GM19023 (cell line): ENCODE data around the gene NELL1.
"Not testable (repeated sequence)": the region's sequence is repeated elsewhere in the genome, so short reads cannot be mapped to it uniquely, and the experiment has no call there.

Experiments
- ATAC-seq: cut with Tn5 transposase; IDR thresholded peaks from one replicate; pipeline ENCODE4 v1.9.1; 2021; ENCODE audit warnings: mild to moderate bottlenecking, moderate library complexity; ENCODE audit not compliant: unreplicated experiment

NELL1 gene

DNA sequence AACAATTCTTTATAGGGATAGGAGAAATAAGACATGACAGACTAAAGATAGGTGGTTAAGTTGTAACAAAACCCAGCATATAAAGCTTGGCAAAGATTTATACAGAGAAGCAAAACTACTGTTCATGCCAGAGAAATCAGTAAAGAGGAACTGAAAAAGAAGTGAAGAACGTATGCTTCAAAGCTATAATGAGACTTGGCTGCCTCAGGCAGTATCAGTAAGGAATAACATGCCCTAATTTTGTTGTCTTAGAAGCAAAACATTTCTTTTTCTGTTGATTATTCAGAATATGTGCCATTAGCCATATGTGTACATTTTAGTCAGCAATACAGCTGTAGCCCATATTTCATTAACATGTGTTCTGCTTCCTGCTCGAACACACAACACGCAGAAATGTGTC lies 403.2 kb downstream of the NELL1 start:
- no peak for ATAC-seq

- ATAC-seq: no peak
Observed at GRCh38 chr11:21082853-21083252, 413.5 kb downstream of the NELL1 start.

- ATAC-seq: no peak
Observed at GRCh38 chr11:21088930-21089329, 419.5 kb downstream of the NELL1 start.

DNA sequence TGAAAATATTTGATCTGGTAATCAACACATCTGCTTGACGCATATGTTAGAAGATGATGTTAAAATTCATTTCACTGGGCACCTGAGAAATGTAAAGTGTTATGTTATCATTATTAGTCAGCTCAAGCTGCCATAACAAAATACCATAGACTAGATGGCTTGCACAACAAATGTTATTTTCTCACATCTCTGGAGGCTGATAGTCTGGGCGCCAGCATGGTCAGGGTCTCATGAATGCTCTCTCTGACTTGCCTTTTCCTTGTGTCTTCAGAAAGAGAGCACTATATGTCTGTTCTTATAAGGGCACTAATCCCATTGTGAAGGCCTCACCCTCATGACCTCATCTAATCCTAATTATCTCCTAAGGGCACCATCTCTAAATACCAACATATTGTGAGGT lies 435.3 kb downstream of the NELL1 start:
- ATAC-seq: no peak

GRCh38 chr11:21105196-21105917 lies 436.0 kb downstream of the NELL1 start:
- no peak for ATAC-seq

GRCh38 chr11:21109341-21109740 lies 440.0 kb downstream of the NELL1 start:
- no peak for ATAC-seq

GRCh38 chr11:21110415-21110814 lies 441.0 kb downstream of the NELL1 start:
- no peak for ATAC-seq

GRCh38 chr11:21113876-21114275 lies 444.5 kb downstream of the NELL1 start:
- no peak for ATAC-seq

DNA sequence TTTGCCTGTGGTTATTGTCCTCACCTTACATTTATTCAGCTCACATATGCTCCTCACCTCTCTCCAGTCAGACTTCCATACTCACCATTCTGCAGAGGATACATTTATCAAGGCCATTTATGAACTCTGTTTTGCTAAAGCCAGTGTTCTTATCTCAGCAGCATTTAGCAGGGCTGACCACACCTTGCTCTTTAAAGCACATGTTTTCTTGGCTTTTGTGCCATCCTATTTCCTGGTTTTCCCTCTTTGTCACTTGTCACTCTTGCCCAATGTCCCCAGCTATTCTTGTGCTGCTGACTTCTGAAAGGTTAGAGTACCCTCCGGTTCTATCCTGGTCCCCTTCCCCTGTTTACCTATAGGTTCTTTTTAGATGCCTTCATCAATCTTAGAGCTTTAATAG lies 446.6 kb downstream of the NELL1 start:
- ATAC-seq: no peak

GRCh38 chr11:21119411-21119810 lies 450.0 kb downstream of the NELL1 start:
- ATAC-seq: no peak

GRCh38 chr11:21121991-21122390 lies 452.6 kb downstream of the NELL1 start:
- ATAC-seq: no peak

GRCh38 chr11:21122523-21122922 lies 453.1 kb downstream of the NELL1 start:
- ATAC-seq: no peak

- no peak for ATAC-seq
Observed at GRCh38 chr11:21132146-21132720, 462.8 kb downstream of the NELL1 start.

DNA sequence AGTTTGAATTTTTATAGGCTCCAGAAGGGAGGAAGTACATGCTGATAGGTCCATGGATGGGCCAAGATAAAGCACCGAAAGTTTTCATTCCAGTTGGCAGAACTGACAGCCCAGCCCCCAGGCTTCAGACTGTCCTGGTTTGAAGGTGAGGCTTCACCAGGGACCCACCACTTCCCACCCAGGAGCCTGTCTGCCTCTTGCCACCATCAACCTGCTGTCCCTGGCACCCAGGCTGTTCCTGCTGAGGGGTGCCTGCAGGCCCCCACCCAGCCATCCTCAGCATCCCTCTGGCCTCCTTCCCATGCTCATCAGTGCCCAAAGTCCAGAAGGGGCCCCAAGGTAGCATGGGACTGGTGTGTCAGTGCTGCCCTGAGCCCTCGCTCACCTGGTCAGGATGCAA lies 463.9 kb downstream of the NELL1 start:
- ATAC-seq: no peak

DNA sequence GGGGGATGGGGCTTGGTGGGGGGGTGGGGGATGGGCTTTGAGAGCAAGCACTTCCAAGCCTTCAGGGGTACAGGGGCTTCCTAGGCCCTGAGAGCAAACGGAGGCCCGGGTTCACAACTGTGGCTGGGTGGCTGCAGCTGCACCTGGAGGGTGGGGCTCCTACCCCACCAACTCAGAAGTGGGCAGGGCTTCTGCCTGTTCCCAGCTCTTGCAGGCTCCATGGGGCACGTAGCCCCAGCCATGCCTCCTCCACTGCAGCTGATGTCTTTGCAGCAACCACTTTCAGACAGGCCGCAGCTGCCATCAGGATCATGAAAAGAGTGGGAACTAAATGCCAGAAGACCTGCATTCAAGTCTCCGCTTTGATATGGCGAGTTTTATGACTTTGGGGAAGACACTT lies 464.3 kb downstream of the NELL1 start:
- ATAC-seq: no peak

GRCh38 chr11:21137803-21138202 lies 468.4 kb downstream of the NELL1 start:
- no peak for ATAC-seq

DNA sequence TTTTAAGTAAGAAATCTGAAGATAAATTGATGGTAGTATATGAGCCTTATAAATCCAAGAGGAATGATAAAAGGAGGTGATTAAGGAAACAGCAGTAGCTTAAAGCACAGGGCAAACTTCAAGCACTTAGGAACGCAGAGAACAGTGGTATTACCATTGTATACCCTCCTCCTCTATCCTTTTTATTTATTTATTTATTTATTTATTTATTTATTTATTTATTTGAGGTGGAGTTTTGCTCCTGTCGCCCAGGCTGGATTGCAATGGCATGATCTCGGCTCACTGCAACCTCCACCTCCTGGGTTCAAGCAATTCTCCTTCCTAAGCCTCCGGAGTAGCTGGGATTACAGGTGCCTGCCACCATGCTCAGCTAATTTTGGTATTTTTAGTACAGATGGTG lies 472.2 kb downstream of the NELL1 start:
- not testable (repeated sequence) for ATAC-seq

DNA sequence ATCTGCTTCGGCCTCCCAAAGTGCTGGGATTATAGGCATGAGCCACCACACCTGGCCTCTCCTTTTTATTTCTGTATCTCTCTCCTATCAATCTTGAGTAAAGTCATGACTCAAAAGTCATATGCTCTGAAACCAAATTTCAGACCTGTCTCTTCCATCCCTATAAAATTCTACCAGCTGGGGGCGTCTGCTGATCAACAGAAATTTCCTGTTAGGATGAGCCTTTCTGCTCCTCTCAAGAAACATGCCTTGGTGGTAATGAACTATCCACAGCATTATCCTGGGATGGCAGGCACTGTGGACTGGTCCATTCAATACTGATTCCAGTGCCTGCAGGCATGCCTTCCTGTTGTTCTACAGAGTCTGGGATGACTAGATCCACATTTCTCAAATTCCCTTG lies 472.6 kb downstream of the NELL1 start:
- ATAC-seq: no peak

- no peak for ATAC-seq
Observed at GRCh38 chr11:21144531-21144930, 475.1 kb downstream of the NELL1 start.

DNA sequence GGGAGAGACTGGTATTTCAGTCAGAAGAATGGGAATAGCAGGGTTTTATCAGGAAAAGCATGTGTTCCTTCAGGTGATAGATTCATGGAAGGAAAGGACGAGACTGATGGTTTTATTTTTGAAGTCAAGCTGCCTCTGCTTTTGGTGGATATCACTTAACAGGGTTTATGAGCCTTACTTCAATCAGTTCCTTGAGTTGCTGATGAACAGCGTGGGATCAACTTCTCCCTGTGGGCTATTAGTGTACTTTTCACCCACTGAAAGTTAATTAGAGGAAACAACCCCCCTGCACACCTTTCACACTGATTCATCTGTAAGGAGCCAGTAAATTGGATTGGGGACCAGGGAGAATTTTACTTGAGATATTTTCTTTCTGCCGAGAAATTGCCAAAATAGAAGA lies 479.0 kb downstream of the NELL1 start:
- ATAC-seq: no peak

DNA sequence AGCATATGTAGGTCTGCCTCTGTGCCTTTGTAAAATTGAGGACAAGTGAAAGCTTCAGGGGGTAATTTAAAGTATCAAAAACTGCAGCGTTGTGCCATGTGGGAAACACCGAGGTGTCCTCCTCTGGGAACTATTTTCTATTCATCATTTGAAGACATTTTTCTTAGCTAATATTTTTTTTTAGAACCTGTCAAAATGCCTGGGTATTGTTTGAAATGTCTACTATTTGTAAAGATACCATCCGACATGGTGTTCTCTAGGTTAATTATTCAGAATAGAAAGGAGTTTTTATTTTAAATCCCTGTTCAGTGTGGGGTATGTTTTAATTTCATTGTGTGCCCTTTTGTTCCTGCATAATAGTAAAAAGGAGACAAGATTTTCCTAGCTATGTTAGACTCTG lies 490.8 kb downstream of the NELL1 start:
- no peak for ATAC-seq

GRCh38 chr11:21169639-21170038 lies 500.3 kb downstream of the NELL1 start:
- ATAC-seq: no peak

- ATAC-seq: no peak
Observed at GRCh38 chr11:21173476-21173875, 504.1 kb downstream of the NELL1 start.
